ENCODE results near the gene URM1.
A peak's percentile ranks its signal among the peaks of the same experiment; 100 is the strongest.

Gene URM1

DNA sequence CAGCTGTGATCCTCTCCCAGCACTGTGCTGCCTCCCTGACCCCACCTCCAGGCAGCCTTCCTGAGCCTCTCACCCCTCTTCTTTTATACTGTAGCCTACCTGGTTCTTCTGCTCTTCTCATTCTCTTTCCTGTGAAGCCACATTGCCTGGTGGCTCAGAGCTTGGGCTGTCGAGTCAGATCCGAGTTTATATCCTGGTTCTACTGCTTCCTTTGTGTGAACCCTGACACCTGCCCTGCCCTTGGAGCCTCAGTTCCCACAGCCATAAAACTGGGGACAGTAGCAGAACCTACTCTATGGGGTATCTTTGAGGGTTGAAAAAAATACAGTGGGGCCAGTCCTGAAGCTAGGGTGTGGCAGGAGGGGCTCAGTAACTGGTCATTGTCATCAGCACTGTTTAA is 22.0 kb upstream of the URM1 start:
- no peak for DNase-seq (ENCODE audit: low read depth)

DNA sequence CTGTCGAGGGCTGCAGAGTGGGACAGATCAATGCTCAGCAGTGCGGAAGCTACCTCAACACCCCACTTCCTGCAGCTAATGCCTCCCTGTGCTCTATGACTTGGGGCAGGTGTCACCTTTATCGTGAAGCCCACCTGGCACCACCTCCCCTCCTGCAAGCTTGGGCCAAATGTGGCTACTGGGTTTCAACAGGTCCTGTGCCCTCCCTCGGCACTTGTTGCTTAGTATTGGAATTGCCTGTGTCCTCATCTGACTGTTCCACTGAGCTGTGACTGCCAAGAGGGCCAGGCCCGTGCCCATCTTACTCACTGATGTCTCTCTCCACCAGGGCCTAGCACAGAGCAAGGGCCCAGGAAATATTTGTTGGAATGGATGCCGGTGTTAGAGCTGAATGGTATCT is 21.4 kb upstream of the URM1 start:
- DNase-seq (ENCODE audit: low read depth), result no peak

DNA sequence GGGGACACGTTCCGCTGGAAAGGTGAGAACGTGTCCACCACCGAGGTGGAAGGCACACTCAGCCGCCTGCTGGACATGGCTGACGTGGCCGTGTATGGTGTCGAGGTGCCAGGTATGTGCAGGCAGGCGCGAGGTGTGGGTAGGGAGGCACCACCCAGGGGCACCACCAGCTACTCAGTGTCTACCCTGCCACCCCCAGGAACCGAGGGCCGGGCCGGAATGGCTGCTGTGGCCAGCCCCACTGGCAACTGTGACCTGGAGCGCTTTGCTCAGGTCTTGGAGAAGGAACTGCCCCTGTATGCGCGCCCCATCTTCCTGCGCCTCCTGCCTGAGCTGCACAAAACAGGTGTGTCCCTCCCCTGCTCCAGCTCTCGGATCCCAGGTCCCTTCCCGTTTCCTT is 15.7 kb upstream of the URM1 start:
- no peak for DNase-seq (ENCODE audit: low read depth)

DNA sequence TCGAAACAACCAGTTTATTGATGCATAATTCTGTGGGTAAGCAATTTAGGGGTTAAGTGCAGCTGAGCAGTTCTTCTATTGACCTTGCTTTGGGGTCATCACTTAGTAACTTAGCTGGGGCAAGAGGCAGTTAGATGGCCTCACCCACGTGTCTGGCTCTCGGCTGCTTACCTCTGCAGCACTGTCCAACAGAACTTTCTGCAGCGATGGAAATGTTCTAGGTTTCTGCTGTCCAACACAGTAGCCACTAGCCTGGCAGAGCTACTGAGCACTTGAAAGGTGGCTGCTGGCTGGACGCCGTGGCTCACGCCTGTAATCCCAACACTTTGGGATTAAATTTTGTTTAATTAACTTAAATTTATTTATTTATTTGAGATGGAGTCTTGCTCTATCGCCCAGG is 13.1 kb upstream of the URM1 start:
- DNase-seq (ENCODE audit: low read depth), result no peak

DNA sequence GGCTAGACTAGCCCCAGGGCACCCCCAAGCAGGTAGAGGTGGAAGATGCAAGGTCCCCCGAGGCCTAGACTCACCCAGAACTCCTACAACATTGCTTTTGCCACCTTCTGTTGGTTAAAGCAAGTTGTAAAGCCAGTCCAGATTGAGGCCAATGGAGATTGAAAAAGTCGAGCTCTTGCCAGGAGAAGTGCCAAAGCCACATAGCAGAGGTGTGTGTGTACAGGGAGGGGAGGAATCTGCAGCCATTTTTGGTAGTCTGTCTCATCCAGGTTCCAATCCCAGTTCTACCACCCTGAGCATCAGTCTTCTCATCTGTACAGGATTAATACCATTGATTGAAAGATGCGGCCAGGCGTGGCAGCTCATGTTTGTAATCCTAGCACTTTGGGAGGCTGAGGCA is 12.3 kb upstream of the URM1 start:
- no peak for DNase-seq (ENCODE audit: low read depth)

DNA sequence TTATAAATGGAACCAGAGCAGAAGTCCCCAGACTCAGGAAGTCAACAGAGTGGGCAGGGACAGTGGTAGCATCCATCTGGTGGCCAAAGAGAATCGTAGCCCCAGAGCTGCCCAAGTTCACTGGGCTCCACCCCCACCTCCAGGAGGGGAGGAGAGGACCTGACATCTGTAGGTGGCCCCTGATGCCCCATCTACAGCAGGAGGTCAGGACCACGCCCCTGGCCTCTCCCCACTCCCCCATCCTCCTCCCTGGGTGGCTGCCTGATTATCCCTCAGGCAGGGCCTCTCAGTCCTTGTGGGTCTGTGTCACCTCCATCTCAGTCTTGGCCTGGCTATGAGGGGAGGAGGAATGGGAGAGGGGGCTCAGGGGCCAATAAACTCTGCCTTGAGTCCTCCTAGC is 10.3 kb upstream of the URM1 start:
- DNase-seq (ENCODE audit: low read depth), result no peak

DNA sequence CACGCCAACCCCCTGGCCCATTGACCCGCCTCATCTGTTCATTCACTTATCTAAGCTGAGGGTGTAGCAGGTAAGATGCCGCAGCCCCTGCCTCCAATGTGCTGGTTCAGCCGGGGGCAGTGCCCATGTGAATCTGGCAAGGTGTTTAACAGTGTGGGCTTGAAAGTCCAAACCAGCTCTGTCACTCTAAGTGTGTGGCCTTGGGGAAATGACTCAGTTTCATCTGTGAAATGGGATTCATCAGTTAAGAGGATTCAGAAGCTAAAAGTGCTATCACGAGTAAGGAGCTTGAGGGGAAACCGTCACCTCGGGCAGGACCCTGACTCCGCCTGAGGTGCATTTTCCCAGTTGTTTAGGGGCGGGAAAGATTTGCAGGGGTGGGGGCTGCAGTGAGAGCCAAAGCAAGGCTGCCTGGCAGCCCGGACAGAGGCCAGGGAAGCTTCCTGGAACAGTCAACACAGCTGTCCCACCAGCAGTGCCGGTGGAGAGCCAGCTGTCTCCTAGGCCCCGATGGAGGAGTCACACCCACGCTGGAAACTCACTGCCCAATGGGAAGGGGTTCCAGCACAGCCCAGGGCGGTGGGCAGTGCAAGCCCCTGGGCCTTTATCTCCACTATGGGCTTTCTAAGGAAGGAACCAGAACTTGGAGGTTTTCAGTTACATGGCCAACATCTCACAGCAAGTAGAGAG is 9.7 kb upstream of the URM1 start:
- DNase-seq (ENCODE audit: low read depth), result no peak

DNA sequence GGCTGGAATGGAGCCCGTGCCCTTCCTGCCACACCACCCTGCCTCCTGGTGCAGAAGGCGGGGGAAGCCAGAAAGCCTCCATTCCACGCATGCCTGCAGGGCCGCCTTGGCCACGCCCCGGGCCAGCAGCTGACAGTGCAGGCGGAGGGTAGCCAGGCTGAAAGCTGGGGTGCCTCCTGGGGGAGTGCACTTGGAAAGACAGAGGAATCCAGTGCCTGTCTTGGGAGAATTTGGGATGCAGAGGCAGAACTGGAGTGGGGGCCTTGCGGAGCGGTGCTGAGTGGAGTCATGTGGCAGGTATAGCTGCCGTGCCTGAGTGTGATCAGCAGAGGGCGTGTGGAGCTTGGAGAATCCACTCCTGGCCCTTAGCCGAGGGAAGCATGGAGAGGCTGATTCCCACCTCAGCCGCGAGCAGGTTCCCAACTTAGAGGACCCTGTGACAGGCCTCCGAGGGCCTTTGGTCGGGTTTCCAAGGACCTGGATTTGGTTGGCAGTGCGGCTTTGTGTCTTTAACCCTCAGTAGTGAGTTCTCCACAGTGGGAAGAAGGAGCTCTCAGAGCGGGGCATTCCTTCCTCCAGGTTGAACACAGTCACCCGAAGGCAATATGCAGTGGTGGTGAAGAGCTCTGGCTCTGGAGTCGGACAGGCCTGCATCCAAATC is 9.1 kb upstream of the URM1 start:
- peak; percentile 59 for DNase-seq (ENCODE audit: low read depth)

DNA sequence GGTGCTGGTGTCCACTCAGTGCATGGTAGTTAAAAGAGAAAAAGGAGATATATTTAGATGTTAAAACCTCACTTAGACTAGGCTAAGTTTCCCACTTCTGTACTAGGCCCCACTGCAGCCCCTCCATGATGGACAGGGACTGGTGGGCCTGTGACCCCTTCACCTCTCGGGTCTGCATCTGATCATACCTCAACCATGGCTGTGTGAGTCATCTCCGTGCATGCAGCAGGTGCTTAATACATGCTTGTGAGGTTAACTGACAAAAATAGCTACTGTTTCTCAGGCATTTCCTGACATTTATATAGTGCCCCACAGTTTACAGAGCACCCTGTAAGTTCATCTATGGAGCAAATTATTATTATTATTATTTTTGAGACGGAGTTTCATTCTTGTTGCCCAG is 8.4 kb upstream of the URM1 start:
- DNase-seq (ENCODE audit: low read depth), result no peak

DNA sequence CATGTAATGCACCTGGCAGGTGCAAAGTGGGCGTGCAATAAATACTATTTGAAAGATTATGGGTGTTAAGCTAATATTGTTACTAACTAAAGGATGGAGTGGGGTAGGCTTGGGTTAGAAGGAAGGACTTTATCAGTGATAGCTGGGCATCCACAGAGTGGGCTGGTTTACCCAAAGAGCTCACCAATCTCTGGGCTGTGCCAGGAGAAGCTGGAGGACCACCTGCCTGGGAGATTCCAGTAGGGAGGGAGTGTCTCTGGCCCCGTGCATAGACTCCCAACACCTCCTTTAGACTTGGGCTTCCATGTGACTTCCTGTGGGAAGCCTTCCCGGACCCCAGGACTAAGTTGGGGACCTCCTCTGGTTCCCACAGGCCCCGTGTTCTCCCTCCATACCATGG is 5.6 kb upstream of the URM1 start:
- DNase-seq (ENCODE audit: low read depth), result no peak

DNA sequence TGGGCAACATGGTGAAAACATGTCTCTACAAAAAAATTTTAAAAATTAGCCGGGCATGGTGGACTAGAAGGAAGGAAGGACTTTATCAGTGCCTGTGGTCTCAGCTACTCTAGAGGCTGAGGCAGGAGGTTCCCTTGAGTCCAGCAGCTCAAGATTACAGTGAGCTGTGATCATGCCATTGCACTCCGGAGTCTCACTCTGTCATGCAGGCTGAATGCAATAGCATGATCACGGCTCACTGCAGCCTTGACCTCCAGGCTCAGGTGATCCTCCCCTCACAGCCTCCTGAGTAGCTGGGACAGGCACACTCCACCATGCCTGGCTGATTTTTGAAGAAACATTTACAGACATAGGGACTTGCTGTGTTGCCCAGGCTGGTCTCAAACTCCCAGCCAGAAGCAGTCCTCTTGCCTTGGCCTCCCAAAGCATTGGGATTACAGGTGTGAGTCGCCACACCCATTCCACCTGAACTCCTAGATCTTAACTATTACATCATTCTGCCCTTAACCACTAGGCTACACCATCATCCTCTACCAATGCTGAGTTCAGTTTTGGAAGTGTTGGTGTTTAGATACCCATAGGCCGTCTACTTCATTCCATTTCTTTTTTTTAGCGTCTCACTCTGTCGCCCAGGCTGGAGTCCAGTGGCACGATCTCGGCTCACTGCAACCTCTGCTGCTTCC is 2.0 kb upstream of the URM1 start:
- DNase-seq (ENCODE audit: low read depth), result no peak

DNA sequence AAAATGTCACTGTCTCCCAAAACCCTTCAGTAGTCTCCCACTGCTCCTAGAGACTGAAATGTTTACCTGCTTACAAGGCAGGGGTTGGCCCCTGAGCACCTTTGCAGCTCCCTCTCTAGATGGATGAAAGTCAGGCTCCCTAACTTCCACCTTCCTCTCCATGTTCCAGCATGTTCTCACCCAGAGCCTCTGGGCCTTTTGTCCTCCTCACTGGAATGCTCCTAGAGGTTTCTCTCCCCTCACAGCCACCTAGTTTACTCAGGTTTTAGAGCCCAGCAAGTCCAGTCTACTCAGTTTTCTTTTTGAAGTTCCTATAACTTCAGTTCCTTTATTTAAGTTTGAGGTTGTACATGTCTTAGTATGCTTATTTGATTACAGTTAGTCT is 815 bp upstream of the URM1 start:
- no peak for DNase-seq (ENCODE audit: low read depth)

DNA sequence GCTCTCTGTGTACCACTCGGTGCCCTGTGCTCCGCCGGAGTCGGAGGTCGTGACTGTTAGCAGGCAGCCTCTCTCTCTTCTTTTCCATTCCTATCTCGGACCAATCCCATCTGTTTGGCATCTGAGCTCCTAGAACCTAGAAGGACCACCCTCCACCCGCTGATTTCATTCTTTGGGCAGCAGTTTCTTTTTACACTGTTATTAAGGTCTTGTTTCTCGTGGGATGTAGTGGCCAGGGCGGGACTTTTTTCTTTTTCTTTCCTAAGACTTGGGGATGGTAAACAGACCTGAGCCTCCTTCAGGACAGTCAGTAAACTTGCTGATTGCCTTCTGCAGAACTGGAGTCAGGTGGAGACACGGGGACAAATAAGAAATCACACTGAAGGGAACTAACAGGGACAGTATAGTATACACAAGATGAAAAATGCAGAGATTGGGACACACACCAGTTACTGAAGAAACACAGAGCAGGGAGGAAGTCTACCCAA is 500 bp downstream of the URM1 start:
- DNase-seq (ENCODE audit: low read depth), result no peak

DNA sequence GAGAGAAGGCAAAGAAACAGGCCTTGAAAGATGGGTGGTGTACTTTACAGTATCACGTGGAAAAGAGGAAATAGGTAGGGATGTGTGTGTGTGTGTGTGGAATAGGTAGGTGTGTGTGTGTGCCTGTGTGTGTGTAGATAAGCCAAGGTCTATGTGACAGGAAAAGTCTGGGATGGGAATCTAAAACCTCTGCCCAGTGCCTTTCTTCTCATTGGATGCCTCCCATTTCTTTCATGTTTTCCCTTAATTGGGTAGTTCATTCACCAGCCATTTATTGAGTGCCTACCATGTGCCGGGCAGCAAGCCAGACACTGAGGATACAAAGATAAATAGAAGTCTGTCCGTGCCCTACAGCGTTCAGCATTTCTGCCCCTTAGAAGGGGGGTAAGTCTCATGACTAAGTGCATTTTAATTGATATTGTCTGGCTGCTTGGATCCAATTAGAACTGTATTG is 1.0 kb downstream of the URM1 start:
- no peak for DNase-seq (ENCODE audit: low read depth)

DNA sequence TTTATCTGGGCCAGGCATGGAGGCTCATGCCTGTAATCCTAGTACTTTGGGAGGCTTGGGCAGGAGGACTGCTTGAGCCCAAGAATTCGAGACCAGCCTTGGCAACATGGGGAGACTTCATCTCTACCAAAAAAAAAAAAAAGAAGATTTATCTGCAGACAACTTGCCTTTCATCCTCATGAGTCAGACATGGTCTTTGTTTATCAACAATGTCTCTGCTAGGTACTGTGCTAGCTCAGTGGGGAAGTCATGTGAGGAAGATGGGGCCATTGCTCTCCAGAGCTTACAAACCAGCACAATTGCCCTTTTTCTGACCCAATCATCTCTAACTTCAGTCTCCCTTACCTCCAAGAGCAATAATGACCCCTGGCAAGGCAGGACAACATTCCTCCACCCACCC is 1.6 kb downstream of the URM1 start:
- DNase-seq (ENCODE audit: low read depth), result no peak

DNA sequence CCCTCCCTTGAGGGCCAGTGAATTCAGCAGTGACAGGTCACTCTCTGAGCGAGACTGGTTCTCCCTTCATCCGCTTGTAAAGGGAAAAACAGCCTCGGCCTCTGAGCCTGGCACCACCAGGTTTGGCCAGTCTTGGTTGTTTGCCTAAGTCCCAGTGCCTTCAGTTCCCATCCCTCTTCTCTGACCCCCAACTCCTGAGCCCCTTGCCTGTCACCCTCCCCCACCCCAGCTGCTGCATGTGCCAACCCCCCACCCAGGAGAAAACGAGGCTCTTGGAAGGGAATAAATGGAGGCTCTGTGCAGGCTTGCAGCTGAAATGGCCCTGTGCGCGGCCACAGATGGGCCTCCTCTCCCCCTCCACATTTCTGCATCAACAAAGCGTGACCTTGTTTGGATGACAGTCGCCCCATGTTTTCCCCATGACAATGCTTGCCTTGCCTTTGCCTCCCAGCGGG is 3.1 kb downstream of the URM1 start:
- DNase-seq (ENCODE audit: low read depth), result no peak

DNA sequence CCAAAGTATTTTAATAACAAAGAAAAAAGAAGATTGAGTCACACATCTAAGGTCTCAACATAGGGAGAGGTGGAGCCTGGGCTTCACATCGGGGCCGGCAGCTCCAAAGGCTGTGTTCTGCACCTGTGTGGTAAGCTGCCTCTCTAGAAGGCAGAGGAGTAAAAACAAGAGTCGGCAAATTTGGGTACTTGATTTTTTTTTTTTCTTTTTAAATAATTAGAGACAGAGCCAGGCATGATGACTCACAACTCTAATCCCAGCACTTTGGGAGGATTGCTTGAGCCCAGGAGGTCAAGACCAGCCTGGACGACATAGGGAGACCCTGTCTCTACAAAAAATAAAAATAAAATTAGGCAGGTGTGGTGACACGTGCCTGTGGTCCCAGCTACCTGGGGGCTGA is 4.7 kb downstream of the URM1 start:
- DNase-seq (ENCODE audit: low read depth), result no peak

DNA sequence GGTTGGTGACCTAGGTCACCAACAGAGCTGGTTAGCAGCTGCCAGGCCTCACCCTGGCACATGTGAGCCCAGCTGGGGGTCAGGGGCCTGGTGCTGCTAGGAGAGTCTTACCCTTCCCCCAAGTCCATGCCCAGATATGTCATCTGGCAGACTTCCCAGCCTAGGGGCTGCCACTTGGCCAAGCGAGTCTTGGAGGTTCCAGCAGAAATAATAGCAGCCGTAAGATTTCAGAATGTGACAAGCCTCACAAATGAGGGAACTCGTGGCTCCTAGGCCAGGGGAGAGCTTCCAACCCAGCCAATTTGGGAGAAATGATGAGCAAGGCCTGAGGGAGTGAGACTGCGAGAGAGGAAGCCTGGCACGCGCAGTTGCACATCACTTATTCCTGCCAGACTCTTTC is 11.1 kb downstream of the URM1 start:
- no peak for DNase-seq (ENCODE audit: low read depth)

DNA sequence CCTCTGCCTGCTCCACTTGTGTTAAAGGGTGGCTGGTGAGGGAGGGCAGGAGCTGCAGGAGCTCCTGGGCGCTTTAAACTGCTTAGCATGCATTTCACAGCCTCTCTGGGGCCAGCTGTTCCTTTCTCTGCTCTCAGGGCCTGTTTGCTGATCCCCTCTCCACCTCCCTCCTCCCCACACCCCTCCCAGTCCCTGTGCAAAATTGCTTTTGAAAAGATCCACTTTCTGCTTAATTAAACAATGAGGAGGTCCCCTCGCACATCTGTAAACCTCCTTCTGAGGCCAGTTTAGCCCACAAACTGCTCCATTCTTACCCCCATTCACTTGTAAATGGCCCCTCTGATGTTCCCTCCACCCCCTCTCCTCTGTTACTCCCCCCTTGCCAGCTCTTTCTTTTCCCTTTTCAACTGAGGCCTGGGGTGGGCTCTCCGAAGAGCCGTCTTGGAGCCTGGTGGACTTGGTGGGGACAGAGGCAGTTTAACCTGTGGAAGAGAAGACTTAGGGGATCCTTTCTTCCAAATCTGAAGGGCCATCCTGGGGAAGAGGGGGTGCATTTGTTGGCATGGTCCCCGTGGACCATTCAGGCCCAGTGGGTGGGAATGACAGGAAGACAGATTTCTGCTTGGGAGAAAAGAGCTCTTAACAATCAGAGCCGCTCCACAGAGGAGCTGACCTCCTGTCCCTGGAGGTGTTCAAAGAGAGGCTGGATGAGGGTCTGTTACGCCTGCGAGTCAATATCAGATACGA is 12.0 kb downstream of the URM1 start:
- DNase-seq (ENCODE audit: low read depth), result no peak

DNA sequence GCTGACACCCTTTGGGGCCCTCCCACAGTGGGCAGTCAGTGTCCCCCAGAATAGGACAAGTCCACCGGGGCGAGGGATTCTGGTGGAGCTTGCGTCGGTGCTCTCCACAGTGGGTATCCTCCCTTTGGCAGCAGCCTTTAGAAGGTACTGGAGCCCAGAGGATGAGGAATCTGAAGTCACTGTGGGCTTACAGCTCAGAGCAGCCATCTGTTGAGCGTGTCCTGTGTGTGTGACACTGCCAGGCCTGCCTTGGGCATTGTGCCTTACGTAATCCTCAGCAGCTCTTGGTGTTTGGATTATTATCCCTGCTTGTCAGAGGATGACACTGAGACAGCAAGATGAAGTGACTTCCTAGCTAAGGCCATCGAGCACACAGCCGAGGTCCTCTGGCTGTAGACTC is 12.6 kb downstream of the URM1 start:
- DNase-seq (ENCODE audit: low read depth), result no peak

DNA sequence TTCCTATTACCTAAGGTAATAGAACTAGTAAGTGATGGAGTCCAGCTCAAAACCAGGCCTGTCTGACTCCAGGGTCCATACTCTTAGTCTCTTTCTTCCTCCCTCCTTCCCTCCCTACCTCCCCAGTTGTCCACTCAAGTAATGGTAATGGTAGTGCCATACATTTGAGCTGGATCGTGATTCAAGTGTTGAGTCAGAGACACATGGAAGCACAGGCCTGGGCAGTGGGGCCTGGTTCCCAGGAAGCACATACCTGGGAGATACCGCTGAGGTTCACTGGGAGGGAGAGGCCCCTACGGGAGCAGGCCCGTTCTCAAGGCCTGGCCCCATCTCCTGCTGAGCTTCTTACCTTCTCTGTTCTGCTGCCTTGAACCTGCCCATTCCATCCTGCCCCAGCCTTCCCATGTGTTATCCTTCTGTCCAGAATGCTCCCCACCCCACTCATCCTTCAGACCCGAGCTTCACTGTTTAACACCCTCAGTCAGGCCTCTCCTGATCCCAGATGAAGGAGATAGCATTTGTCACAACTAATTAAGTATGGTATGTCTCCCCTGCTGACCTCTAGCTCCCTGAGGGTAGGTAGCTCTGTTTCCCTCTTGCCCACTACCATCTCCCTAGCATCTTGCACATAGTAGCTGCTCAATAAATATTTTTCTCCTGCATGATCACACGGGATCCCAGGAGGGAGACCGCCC is 13.8 kb downstream of the URM1 start:
- DNase-seq (ENCODE audit: low read depth), result no peak
